Endodermal cell (in vitro differentiated cells): ENCODE measurements around the gene SPC25. TPM values are rescaled to one million over a fixed set of nuclear protein-coding genes. Genes with fewer than 3 reads are reported as not detected.

Experiments used
- DNase-seq: peaks from one replicate; pipeline ENCODE4 v3.0.0-alpha.2; 2017
- H3K27ac ChIP-seq: 2 replicates; pipeline ENCODE4 v1.5.1; 2013; ENCODE audit warnings: mild to moderate bottlenecking, low read depth, low read length, moderate library complexity
- H3K27me3 ChIP-seq: 2 replicates; pipeline ENCODE4 v1.6.1; 2013; ENCODE audit warnings: mild to moderate bottlenecking, low read length, moderate library complexity; ENCODE audit not compliant: insufficient read depth, control insufficient read depth, poor library complexity, severe bottlenecking
- H3K36me3 ChIP-seq: 2 replicates; pipeline ENCODE4 v1.7.0; 2013; ENCODE audit warnings: mild to moderate bottlenecking, low read length, moderate library complexity; ENCODE audit not compliant: control insufficient read depth, insufficient read depth
- H3K4me1 ChIP-seq: one replicate; pipeline ENCODE4 v1.7.0; 2013; ENCODE audit warnings: low read length; ENCODE audit not compliant: control insufficient read depth, insufficient read depth
- H3K4me3 ChIP-seq: 2 replicates; pipeline ENCODE4 v1.5.1; 2013; ENCODE audit warnings: mild to moderate bottlenecking, low read length, moderate library complexity
- H3K9ac ChIP-seq: 2 replicates; pipeline ENCODE4 v1.6.1; 2013; ENCODE audit warnings: mild to moderate bottlenecking, low read length, moderate library complexity; ENCODE audit not compliant: poor library complexity, severe bottlenecking; ENCODE audit errors: extremely low read depth
- H3K9me3 ChIP-seq: 2 replicates; pipeline ENCODE4 v1.6.1; 2013; ENCODE audit warnings: mild to moderate bottlenecking, low read length, moderate library complexity; ENCODE audit not compliant: control insufficient read depth
- H3K27ac Mint-ChIP-seq: 2 replicates; pipeline ENCODE4 v1.8.0; 2020; ENCODE audit warnings: mixed read lengths
- H3K27me3 Mint-ChIP-seq: 2 replicates; pipeline ENCODE4 v1.8.0; 2021; ENCODE audit warnings: mild to moderate bottlenecking, mixed read lengths; ENCODE audit not compliant: insufficient read depth
- H3K36me3 Mint-ChIP-seq: 2 replicates; pipeline ENCODE4 v1.8.0; 2020; ENCODE audit warnings: low read depth, mixed read lengths
- H3K4me1 Mint-ChIP-seq: 2 replicates; pipeline ENCODE4 v1.8.0; 2020; ENCODE audit warnings: mixed read lengths
- H3K4me3 Mint-ChIP-seq: 2 replicates; pipeline ENCODE4 v1.8.0; 2020; ENCODE audit warnings: mild to moderate bottlenecking, moderate library complexity, mixed read lengths
- H3K9me3 Mint-ChIP-seq: 2 replicates; pipeline ENCODE4 v1.8.0; 2020; ENCODE audit warnings: mild to moderate bottlenecking, mixed read lengths
- CTCF ChIP-seq: fragments of 200-600 bp; sonication (generic); conservative IDR thresholded peaks from 2 replicates; pipeline ENCODE4 v1.5.0; 2021; ENCODE audit warnings: antibody characterized with exemption, mild to moderate bottlenecking
- WGBS, 2 experiments: methylation state at CpG; one replicate each; pipeline versions ENCODE4 v1.1.5 to v1.1.7; 2013; ENCODE audit warnings: missing lambda C conversion rate in 2 of 2, mixed read lengths in 1 of 2; ENCODE audit not compliant: insufficient coverage in 1 of 2, insufficient read length in 1 of 2; 5-methylcytosine and 5-hydroxymethylcytosine counted together
- total RNA-seq, 2 donors: library from RNA; stranded (reverse); fragmentation: NEBNext Ultra II Directional in 1 of 2; extraction: Animal tissue kit (Norgen Biotek cat#: 25700) in 1 of 2; gene quantifications; 2 replicates in 1 of 2; 3 replicates in 1 of 2; pipeline ENCODE4 v1.2.1, GENCODE V29; 2021

The SPC25 gene
- total RNA-seq, 2 donors from 2014 or later, result 22.4 to 57.8 TPM

GRCh38 chr2:168904358-168904757 lies 14.1 kb upstream of the SPC25 start:
- Histone ChIP-seq H3K9ac (no peak overlapping the region), H3K9me3 (no peaks in the 10 kb centered on the region), H3K27ac (no peak overlapping the region), H3K4me3 (no peak overlapping the region), H3K4me1 (no peaks in the 10 kb centered on the region), H3K27me3 (peaks cover 11% of the 10 kb centered on the region), H3K36me3 (no peaks in the 10 kb centered on the region)
- H3K36me3 Mint-ChIP-seq, result no peaks in the 10 kb centered on the region
- WGBS, 2 experiments, result 92 to 94% methylated on average over 3 of the region's 3 CpGs
- H3K4me3 Mint-ChIP-seq, result no peak overlapping the region
- no peak for DNase-seq
- TF ChIP-seq CTCF, result no peak
- peaks cover 10% of the 10 kb centered on the region for H3K27me3 Mint-ChIP-seq
- no peaks in the 10 kb centered on the region for H3K9me3 Mint-ChIP-seq
- H3K4me1 Mint-ChIP-seq, result peaks cover 12% of the 10 kb centered on the region
- no peak overlapping the region for H3K27ac Mint-ChIP-seq

DNA sequence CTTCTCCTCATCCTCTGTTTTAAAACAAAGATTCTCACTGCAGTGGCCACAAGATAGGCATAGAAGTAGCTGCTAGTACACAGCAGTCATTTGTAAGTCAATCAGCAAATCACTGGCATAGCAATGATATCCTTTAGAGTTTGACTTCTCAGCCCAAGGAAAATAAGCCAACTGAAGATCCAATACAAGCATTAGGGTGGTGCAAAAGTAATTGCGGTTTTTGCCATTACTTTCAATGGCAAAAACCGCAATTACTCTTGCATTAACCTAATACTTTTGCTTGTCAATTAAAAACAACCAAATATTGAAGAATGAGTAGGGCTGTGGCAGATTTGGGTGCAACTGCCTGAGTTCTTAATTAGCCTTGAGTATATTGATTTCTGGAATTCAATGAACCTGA lies 13.7 kb upstream of the SPC25 start:
- no peak overlapping the region for H3K4me3 Mint-ChIP-seq
- peaks cover 11% of the 10 kb centered on the region for H3K27me3 ChIP-seq
- H3K4me1 Mint-ChIP-seq, result peaks cover 12% of the 10 kb centered on the region
- no peak overlapping the region for H3K27ac Mint-ChIP-seq
- H3K36me3 ChIP-seq, result no peaks in the 10 kb centered on the region
- no peaks in the 10 kb centered on the region for H3K9me3 Mint-ChIP-seq
- H3K4me1 ChIP-seq, result no peaks in the 10 kb centered on the region
- TF ChIP-seq CTCF, result no peak
- peaks cover 10% of the 10 kb centered on the region for H3K27me3 Mint-ChIP-seq
- H3K27ac ChIP-seq, result no peak overlapping the region
- no peaks in the 10 kb centered on the region for H3K9me3 ChIP-seq
- no peaks in the 10 kb centered on the region for H3K36me3 Mint-ChIP-seq
- H3K4me3 ChIP-seq, result no peak overlapping the region
- no peak for DNase-seq
- WGBS, 2 experiments, result 88 to 100% methylated on average over 2 of the region's 2 CpGs
- H3K9ac ChIP-seq, result no peak overlapping the region

- no peak within 1 kb of the TSS for H3K27ac Mint-ChIP-seq
- H3K9me3 ChIP-seq, result no peaks in the 10 kb centered on the region
- no peak for TF ChIP-seq CTCF
- H3K36me3 Mint-ChIP-seq, result no peaks in the 10 kb centered on the region
- no peaks in the 10 kb centered on the region for H3K27me3 ChIP-seq
- no peak within 1 kb of the TSS for H3K9ac ChIP-seq
- DNase-seq, result no peak
- H3K9me3 Mint-ChIP-seq, result no peaks in the 10 kb centered on the region
- no peak within 1 kb of the TSS for H3K4me3 ChIP-seq
- H3K4me1 ChIP-seq, result no peaks in the 10 kb centered on the region
- no peak within 1 kb of the TSS for H3K4me3 Mint-ChIP-seq
- H3K36me3 ChIP-seq, result no peaks in the 10 kb centered on the region
- peaks cover 2% of the 10 kb centered on the region for H3K27me3 Mint-ChIP-seq
- 90 to 91% methylated on average over 3 to 5 of the region's 5 CpGs for WGBS, 2 experiments
- H3K27ac ChIP-seq, result no peak within 1 kb of the TSS
- H3K4me1 Mint-ChIP-seq, result no peaks in the 10 kb centered on the region
Observed at GRCh38 chr2:168901003-168901402, 10.8 kb upstream of the SPC25 start, which contains the start of gene G6PC2. TSS of gene G6PC2 (plus strand) at chr2:168901291. CDS start at chr2:168901332, 41 bp downstream.
